ENCODE results near the gene SEMA6C. TPM values are rescaled to one million over a fixed set of nuclear protein-coding genes. Genes with fewer than 3 reads are reported as not detected.
A peak's percentile ranks its signal among the peaks of the same experiment; 100 is the strongest.

Gene SEMA6C
- total and polyA plus RNA-seq, 2 of the 13 experiments (the other 11 are each of a cell fraction or from before 2014, with no cell fraction given), result 1.4 to 2.9 TPM

DNA sequence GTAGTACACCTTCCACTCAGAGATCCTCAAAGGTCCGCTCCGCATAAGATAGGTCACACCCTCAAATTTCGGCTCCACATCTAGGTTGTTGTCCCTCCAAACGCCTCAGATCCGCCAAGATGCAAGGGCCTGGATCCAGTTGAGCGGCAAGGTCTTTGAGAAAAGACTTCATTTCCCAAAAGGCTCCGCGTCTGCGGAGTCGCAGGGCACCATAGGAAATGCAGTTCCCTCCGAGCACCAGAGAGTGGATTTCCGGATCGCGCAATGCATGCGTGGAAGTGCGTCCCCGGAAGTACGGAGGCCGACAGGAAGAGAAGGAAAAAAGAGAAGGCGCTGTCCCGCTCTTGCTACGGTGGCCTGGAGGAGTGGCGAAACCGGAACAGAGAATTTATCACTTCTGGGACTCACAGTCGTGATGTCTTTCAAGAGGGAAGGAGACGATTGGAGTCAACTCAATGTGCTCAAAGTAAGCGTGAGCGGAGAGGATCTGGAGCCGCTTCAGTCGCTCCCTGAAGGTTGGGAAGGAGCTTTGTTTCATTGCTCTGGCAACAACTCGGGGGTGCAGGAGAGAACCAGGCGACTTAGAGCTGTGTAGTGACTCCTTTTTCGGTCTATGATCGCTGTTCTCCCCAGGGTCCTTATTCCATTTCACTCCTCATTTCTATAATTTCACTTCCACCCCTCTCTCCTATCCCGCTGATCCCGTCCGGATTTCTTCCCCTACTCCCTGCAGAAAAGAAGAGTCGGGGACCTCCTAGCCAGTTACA is 19.5 kb upstream of the SEMA6C start, which contains the start of the genes LYSMD1 and SCNM1 (continued):
- TF ChIP-seq, protein P1, sequence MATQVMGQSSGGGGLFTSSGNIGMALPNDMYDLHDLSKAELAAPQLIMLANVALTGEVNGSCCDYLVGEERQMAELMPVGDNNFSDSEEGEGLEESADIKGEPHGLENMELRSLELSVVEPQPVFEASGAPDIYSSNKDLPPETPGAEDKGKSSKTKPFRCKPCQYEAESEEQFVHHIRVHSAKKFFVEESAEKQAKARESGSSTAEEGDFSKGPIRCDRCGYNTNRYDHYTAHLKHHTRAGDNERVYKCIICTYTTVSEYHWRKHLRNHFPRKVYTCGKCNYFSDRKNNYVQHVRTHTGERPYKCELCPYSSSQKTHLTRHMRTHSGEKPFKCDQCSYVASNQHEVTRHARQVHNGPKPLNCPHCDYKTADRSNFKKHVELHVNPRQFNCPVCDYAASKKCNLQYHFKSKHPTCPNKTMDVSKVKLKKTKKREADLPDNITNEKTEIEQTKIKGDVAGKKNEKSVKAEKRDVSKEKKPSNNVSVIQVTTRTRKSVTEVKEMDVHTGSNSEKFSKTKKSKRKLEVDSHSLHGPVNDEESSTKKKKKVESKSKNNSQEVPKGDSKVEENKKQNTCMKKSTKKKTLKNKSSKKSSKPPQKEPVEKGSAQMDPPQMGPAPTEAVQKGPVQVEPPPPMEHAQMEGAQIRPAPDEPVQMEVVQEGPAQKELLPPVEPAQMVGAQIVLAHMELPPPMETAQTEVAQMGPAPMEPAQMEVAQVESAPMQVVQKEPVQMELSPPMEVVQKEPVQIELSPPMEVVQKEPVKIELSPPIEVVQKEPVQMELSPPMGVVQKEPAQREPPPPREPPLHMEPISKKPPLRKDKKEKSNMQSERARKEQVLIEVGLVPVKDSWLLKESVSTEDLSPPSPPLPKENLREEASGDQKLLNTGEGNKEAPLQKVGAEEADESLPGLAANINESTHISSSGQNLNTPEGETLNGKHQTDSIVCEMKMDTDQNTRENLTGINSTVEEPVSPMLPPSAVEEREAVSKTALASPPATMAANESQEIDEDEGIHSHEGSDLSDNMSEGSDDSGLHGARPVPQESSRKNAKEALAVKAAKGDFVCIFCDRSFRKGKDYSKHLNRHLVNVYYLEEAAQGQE (IDR thresholded peaks at IDR 0.05; ENCODE audit: borderline replicate concordance in 1 of 2, low read depth in 1 of 2, low read length in 2 of 2), result peak in 1 of 2 experiments; percentile 73; a peak in 2 of 4 replicates
- TF ChIP-seq MZF1 (CRISPR knock-in tag; IDR thresholded peaks at IDR 0.05; ENCODE audit: borderline replicate concordance), result no peak
- no peak for TF ChIP-seq NBN (conservative IDR thresholded peaks at IDR 0.05)
- no peak for TF ChIP-seq DPF2 (CRISPR knock-in tag; IDR thresholded peaks at IDR 0.05; ENCODE audit: borderline replicate concordance, low read depth)
- no peak for TF ChIP-seq ZNF773 (CRISPR knock-in tag; IDR thresholded peaks at IDR 0.05; ENCODE audit: borderline replicate concordance)
- no peak for TF ChIP-seq ZNF883 (CRISPR knock-in tag; IDR thresholded peaks at IDR 0.05; ENCODE audit: not compliant biosample characterization)
- TF ChIP-seq ZNF333 (CRISPR knock-in tag; IDR thresholded peaks at IDR 0.05; ENCODE audit: borderline replicate concordance), result no peak
- no peak for TF ChIP-seq PAX8 (CRISPR knock-in tag; IDR thresholded peaks at IDR 0.05; ENCODE audit: borderline replicate concordance)
- TF ChIP-seq, protein P2, sequence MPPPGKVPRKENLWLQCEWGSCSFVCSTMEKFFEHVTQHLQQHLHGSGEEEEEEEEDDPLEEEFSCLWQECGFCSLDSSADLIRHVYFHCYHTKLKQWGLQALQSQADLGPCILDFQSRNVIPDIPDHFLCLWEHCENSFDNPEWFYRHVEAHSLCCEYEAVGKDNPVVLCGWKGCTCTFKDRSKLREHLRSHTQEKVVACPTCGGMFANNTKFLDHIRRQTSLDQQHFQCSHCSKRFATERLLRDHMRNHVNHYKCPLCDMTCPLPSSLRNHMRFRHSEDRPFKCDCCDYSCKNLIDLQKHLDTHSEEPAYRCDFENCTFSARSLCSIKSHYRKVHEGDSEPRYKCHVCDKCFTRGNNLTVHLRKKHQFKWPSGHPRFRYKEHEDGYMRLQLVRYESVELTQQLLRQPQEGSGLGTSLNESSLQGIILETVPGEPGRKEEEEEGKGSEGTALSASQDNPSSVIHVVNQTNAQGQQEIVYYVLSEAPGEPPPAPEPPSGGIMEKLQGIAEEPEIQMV (CRISPR knock-in tag; IDR thresholded peaks at IDR 0.05; ENCODE audit: low read depth), result no peak
- peak; percentile 99 for TF ChIP-seq ZFX (CRISPR knock-in tag; IDR thresholded peaks at IDR 0.05; ENCODE audit: low read depth)
- TF ChIP-seq ZNF780A (CRISPR knock-in tag; IDR thresholded peaks at IDR 0.05), result no peak
- peak; percentile 93 for TF ChIP-seq ATF1 (CRISPR knock-in tag; IDR thresholded peaks at IDR 0.05)
- peak; percentile 81 for TF ChIP-seq SALL1 (CRISPR knock-in tag; IDR thresholded peaks at IDR 0.05)
- TF ChIP-seq ZFP36L1 (CRISPR knock-in tag; IDR thresholded peaks at IDR 0.05), result no peak
- peak; percentile 37; the same call in 1 of the 2 replicates for TF ChIP-seq BORCS8-MEF2B (CRISPR knock-in tag; IDR thresholded peaks at IDR 0.05)
- TF ChIP-seq TBP (CRISPR knock-in tag; IDR thresholded peaks at IDR 0.05), result peak; percentile 93; the same call in 1 of the 2 replicates
- TF ChIP-seq REL (CRISPR knock-in tag; conservative IDR thresholded peaks at IDR 0.05), result no peak
- TF ChIP-seq ATF7 (IDR thresholded peaks at IDR 0.05), result no peak
- TF ChIP-seq ATF7 (CRISPR knock-in tag; IDR thresholded peaks at IDR 0.05), result 0 out of 2 replicates have a peak, but pooled peaks have one; percentile 32
- TF ChIP-seq RFX3 (CRISPR knock-in tag; IDR thresholded peaks at IDR 0.05), result no peak
- TF ChIP-seq, protein P3, sequence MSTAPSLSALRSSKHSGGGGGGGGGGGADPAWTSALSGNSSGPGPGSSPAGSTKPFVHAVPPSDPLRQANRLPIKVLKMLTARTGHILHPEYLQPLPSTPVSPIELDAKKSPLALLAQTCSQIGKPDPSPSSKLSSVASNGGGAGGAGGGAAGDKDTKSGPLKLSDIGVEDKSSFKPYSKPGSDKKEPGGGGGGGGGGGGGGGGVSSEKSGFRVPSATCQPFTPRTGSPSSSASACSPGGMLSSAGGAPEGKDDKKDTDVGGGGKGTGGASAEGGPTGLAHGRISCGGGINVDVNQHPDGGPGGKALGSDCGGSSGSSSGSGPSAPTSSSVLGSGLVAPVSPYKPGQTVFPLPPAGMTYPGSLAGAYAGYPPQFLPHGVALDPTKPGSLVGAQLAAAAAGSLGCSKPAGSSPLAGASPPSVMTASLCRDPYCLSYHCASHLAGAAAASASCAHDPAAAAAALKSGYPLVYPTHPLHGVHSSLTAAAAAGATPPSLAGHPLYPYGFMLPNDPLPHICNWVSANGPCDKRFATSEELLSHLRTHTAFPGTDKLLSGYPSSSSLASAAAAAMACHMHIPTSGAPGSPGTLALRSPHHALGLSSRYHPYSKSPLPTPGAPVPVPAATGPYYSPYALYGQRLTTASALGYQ (CRISPR knock-in tag; IDR thresholded peaks at IDR 0.05), result 0 out of 2 replicates have a peak, but pooled peaks have one; percentile 56
- TF ChIP-seq, protein P4, sequence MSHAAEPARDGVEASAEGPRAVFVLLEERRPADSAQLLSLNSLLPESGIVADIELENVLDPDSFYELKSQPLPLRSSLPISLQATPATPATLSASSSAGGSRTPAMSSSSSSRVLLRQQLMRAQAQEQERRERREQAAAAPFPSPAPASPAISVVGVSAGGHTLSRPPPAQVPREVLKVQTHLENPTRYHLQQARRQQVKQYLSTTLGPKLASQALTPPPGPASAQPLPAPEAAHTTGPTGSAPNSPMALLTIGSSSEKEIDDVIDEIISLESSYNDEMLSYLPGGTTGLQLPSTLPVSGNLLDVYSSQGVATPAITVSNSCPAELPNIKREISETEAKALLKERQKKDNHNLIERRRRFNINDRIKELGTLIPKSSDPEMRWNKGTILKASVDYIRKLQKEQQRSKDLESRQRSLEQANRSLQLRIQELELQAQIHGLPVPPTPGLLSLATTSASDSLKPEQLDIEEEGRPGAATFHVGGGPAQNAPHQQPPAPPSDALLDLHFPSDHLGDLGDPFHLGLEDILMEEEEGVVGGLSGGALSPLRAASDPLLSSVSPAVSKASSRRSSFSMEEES (CRISPR knock-in tag; IDR thresholded peaks at IDR 0.05), result no peak; the same call in none of the 2 replicates
